Stimulated activated naive CD4-positive, alpha-beta T cell (primary cell): Measurements from ENCODE around the gene GPC3.

ENCODE experiments used
- DNase-seq, 6 experiments: peaks; one replicate each; lab custom pipeline; 2025; lab: John Stamatoyannopoulos, UW

GPC3 gene

DNA sequence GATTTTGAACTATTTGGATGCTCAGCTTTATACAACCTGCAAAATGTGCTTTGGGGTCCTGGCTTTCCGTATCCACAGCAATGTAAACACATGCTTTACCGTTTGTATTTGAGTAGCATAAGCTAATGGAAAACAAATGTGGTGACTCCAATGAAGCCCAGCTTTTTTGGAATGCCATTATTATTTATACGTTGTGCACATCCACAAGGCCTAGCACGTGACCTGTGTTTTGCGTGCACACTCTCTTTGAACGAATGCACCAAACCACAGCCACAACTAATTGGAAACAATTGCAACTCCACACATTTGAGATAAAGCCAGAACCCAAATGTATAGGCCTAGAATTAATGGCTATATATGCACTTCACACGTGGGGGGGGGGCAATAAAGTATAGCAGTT is 380.6 kb downstream of the GPC3 start:
- no peak for DNase-seq

DNA sequence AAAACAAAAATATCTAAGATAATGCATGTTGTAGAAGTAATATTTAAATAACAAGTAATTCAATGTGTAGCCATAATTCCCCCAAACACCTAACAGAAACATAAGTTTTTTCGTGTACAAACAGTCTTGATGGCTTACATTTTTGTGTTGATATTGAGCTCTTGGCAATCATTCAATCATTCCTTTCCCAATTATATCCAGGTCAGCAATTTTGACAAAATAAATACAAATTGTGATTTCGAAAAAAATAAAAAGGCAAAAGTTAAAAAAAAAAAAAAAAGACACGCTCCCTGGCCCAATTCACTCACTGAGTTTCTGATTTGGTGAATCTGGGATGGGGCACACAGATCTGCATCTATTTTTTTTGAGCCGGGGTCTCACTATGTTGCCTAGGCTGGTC is 382.5 kb downstream of the GPC3 start:
- no peak for DNase-seq

DNA sequence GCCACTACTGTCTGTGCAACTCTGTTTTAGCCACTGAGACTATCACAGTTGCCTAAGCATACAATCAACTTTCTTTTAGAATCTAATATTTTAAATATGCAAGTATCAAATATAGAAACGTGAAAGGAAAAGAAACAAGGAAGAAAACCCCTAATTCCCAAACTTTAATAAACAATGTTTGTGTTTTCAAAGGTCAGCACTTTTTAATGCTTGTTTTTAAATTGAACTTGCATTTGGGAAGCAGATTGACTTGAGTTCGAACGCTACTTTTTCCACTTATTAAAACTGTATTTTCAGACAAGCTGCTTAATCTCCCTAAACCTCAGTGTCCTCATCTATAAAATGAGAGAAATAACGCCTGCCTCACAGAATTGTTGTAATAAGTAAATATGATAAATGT is 384.3 kb downstream of the GPC3 start:
- no peak for DNase-seq

DNA sequence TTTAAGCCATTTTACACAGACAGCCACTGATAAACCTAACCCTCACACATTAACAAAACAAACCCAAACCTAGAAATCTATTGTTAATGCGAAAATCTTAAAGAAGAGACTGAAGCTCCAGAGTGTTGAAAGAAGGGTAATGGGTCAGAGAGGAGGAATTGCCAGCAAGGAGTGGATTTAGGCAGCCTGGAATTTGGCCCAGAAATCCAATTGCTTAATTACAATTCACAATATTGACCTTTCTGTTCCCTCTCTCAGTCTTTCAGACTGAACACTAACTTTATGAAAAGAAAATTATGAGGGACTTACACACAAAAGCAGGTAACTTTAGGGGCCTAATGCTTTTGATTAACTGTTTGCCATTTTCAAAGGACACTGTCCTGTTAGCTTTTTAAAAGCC is 384.9 kb downstream of the GPC3 start:
- no peak for DNase-seq

DNA sequence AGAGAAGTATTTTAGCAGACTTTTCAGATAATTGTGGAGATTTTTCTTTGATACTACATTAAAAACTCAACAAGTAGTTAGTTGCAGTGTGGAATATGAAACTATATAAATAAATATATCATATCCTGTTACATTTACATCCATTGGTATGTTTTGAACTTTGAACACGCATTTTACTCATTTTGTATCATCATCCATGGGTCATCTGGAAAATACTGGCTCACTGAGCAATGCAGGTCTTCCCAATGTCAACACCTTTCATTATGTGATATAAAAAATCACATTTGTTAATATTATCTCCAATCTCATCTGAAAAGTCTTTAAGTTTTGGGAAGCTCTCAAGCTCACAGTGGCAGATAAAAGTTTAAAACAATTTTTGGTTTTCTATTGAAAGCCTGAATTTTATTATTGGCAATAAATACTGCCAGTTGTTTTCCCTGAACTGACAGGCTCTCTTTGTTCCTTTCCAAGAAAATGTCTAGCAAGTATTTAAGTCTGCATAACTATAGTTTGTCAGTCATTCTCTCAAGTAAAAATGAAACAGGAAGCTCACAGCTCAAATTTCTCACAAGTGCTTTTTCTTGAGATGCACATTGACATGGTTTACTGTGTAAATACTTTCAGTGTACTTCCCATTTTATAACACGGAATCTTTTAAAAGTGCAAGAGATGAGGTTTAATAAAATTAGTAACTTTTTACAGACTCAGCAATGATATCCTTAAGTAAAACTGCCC is 386.6 kb downstream of the GPC3 start:
- no peak for DNase-seq

DNA sequence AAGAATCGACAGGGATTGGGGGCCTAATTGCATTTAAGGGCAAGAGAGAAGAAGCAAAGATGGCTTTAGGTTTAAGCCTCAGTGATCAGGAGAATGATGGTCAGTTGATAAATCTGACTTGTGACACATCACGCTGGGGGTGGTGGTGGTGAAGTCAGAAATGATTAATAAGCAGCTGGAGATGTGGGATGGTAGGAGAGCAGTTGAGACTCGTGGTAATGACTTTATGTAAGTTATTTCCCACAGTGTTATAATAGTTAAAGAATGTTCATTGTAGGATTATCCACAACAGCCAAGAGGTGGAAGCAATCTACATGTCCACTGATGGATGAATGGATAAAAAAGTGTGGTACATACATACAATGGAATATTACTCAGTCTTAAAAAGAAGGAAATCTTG is 391.2 kb downstream of the GPC3 start:
- DNase-seq, result no peak

DNA sequence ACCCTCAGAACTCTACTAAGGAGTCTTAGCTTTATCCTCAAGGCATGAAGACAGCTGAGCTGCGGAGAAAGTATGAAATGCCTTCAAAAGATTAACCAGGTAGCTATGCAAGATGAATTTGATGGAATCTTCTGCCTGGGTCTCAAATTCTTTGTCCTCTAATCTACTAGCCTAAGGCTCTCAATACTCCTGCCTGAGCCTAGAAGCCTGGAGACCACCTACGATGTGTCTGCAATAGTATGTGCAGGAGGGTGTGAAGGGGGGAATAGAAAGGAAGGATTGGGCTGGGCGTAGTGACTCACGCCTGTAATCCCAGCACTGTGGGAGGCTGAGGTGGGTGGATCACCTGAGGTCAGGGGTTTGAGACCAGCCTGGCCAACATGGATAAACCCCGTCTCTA is 391.9 kb downstream of the GPC3 start:
- DNase-seq, result no peak

DNA sequence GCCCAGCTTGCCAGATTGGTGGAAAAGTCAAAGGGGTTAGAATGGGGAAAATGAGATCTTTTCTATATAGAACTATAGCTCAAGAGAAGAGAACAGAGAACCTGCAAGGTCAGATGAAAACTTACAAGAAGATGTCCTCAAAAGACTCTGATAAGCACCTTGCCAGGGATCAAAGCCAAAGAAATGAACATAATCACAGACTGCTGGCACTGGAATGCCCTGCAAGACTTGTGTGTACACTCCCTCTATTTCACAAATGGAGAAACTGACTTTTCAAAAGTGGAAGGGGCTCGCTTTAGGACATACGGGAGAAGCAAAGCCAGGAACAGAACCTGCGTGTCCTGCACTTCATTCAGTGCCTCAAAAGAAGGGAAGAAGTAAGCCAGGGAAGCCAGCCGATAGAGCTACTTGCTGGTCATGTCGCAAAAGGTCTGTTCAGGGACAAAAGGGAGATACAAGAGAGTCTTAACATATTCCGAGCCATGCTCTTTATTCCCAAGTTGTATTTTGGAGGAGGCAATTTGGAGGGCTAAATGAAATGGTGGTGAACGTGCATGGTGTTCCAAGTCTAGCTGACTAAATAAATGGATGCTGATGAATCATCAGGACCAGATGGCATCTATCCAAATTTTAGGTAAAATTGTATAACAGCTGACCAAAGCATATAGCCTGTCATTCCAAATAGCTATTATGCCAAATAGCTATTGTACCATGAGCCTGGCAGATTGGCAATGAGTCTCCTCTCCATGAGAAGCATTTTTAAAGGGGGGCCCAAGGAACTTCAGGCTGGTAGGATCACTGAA is 394.5 kb downstream of the GPC3 start:
- DNase-seq, result no peak

DNA sequence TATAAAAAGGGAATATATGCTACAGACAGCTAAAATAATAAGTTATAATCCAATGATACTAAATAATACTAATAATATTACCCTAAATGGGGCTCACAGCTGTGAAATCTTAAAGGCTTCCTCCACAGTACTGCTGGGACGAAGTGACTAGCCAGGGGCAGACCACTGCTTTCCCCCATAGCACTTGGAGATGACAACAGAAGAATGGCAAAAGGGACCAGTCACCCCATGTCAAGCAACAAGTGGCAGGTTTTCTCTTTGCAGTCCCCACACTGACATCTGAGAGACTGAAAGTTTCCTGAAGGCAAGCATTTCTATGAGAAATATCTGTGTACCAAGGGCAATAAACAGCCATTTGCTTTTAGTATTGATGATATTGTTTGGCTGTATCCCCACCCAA is 396.6 kb downstream of the GPC3 start:
- DNase-seq, result no peak

DNA sequence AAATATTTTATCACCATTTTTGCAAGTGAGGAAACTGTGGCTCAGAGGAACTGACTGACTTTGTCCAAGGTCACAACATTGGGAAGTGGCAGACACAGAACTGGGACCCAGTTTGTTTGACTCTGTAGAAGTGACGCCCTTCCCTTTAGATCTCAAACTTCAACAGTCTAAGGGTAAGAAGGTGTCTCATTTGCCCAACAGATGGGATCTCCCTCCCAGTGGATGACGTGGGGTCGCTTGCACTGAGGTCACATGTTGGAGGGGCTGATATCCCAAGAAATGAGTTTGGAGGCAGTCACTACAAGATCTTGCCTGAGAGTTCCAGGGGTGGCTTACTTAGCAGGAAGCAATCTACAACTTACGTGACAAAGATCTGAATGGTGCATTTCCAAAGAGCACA is 397.6 kb downstream of the GPC3 start:
- DNase-seq, result no peak

DNA sequence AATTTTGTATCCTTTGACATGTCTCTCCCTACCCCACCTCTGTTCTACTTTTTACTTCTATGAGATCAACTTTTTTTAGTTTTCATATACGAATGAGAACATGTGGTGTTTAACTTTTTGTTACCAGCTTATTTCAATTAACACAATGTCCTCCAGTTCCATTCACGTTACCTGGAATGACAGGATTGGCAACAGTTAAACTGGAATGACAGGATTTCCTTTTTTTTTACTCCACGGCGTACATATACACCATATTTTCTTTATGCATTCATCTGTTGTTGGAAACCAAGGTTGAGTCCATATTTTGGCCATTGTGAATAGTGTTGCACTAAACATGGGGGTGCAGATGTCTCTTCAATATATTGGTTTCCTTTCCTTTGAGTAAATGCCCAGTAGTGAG is 398.3 kb downstream of the GPC3 start:
- DNase-seq, result no peak

DNA sequence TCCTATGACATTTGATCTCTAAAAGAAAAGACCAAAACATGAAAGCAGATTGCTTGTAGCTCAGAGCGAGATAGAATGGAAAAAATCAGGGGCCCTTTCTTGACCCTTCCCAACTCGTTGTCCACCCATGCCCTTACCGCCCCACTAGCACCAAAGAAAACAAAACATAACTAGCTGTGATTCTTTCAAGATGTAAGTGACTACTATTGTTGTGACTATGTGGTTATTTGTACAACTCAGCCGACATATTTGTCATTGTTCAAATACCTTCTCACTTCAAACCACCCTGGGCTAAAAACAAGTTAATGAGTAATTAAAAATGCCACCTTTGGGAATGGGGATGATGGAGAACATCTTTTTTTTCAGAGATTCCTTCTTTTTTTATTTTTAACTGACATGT is 399.0 kb downstream of the GPC3 start:
- DNase-seq, result no peak

DNA sequence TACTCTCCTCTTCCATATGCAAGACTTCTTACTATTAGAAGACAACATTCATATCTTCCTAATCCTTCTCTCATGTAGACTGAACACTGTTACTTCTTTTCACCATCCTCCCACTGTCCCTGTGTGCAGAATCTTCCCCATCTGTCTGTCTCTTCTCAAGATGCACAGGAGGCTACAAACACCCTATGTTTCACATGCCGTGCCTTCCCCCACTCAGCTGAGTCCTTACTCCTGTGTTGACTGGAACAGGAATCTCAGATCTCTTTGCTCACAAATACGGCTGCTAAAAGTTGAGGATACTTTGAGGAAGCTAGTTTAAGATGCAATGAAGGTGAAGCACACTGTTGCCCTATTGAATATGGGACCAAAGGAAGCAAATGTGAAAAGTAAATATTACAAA is 401.6 kb downstream of the GPC3 start:
- DNase-seq, result no peak

DNA sequence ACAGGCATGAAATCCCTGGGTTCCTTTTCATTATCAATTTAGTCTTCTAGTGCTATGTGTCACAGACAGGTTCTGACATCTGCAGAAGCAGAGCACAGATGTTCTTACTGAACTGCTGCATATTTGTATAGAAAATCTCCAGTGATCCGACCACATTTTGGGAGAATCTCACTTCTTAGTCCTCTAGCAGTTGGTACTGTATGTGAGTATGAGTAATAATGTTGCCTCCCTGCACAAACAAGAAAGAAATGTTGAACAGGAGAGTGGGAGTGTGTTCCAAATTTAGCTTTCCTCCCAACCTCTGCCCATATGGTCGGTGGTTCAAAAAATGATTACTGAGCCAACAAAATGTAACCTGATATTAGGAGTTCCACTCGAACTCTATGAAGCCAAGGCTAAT is 404.8 kb downstream of the GPC3 start:
- no peak for DNase-seq

DNA sequence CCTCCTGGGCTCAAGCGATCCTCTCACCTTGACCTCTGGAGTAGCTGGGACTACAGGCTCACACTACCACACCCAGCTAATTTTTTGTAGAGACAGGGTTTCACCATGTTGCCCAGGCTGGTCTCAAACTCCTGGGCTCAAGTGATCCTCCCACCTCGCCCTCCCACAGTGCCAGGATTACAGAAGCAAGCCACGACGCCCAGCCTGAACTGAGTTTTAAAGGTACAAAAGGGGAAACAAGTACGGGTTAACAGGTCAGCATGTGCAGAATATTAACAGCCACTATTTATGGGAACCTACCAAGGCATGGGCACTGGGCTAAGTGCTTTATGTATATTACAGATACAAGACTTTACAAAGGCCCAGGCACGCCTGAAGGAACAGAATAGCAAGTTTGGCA is 405.8 kb downstream of the GPC3 start:
- DNase-seq, result no peak

DNA sequence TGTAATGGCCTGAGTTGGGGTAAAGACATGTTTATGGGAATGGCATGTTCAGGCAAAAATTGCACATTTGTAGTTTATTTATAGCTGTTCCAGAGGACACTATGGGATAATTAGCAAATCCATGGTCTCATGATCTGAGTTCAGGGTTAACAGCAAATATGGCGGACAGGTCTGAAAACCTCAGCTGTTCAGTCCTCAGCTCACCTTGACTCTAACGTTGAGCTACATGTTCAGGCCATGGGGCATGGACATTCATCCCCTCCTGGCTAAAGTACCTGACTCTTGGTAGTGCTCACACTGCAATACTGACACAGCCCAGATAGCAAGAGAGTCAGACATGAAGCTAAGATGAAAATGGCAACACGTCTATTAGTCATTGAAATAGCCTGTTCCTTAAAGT is 408.5 kb downstream of the GPC3 start:
- DNase-seq, result no peak

DNA sequence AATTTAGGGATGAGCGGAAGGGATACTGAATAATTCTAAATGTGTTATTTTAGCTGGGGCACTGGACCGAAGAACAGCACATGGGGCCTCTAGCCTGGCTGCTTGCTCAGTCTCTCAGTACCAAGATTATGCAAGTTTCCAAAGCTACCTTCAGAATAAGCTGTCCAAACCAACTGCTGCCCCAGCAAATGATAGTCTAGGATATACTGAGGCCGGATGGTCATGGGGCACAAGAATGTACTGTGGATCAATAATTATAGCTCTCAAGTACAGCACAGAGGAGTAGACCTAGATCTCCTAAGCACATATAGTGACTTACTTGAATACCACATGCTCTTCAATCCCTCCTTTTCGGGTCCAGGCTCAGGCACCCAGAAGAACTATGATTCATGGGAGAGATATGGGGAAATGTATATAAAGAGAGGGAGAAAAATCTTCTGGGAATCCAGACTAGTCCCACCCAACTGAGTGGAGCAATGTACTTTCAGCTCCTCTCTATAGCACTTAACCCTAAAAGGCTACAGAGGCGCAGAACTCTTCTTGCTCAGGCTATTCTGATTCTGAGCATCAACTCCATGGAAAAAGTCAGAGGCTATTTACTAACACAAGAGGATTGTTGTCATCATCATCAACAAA is 409.8 kb downstream of the GPC3 start:
- DNase-seq, result no peak

DNA sequence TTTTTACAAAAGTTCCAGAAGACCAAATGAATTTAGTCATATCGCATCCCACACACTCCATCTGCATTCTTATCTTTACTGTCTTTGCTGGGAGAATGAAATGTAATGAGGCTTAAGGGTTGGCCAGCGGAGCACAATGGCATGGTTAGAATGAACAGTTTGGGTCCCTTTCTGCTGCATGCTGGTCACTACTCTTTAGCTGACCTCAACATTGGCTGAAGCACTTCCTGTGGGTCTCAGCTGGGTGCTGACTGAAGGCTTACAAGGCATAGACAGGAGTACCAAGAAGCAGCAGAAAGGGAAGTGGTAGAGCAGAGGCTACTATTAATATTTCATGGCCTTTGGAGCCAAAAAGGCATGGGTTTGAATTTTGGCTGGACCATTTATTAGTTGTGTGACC is 410.7 kb downstream of the GPC3 start:
- no peak for DNase-seq

DNA sequence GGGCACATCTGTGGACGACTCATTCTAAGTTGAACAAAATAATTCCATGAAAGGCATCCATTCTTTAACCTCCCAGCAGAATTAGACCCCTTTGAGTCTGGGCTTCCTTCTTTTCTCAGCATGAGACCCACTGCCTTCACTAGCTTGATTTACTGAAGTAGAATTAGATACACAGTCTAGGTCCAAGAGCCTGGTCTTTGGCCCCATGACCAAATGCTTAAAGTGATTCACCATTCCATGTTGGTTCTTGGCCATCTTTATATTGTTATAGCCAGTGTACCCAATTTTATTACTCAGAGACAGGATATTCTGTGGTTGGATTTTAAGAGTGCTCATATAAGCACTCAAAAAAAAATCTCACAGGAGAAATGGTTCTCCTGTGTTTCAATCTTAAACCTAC is 414.8 kb downstream of the GPC3 start:
- no peak for DNase-seq

DNA sequence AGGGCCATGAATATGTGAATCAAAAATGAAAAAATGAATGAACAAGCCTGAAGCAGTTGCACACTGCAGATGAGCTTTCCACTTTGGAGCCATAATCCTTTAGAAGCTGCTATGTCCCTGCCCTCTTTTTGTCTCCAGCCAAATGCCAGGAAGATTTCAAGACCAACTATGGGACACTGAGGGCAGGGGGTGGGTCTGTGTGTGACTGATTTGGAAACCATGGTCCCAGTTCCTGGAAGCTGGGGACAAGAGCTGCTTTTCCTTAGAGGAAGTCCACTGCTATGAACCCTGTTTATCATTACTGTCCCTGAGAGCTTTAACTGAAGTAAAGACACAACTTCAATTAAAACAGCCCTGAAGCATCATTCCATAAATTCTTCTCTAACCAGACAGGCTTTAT is 416.2 kb downstream of the GPC3 start:
- no peak for DNase-seq

DNA sequence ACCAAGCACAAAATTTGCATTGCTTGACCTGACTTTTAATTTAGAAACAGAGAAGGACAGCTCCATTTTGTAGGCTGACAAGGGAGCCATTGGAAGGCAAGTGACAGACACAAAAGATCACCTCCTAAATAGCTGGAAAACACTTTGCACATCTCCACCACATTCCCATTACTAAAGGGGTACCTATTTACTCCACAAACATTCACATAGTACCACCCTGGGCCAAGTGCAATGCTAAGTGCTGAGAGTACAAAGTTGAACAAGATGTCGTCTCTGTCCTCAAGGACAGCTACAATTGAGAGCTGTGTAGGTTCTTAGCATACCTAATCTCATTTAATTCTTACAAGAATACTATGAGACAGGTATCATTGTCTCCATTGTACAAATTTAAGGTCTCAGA is 417.3 kb downstream of the GPC3 start:
- DNase-seq, result no peak

DNA sequence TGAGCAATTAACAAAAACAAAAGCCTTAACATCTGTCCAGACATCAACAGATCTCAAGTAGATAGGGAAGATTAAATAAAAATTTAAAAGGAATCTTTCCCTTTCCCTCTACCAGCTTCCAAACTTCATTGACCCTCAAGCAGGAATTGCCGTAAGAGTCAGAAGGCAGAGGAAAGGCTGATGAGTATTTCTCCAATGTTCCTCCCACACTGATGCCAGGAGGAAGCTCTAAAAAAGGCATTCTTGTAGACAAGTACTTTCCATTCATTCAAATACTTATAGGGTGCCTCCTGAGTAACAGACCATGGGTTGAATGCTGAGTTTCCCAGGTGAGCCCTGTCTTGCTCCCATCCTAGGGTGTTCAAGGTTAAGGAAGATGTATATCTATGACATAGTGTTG is 418.5 kb downstream of the GPC3 start:
- DNase-seq, result no peak

DNA sequence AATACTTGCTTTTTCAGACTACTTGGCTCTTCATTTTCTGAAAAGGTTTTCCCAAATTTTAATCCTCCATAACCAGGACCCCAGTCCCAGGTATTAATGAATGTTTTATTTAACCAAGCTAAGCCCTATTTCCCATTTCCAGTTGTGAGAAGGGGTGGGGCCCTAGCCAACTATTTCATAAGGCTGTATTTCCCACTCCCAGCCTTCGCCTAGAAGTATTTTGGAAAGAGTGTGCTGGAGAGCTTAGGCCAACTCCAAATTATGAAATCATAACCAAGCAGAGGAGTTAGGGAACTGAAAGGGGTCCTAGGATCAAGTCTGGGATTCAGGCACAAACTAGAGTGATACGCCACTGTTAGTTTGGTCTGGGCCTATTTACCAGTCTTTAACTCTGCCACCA is 421.7 kb downstream of the GPC3 start:
- DNase-seq, result no peak
